Endodermal cell (in vitro differentiated cells): ENCODE measurements around the gene SPAG17. TPM values are rescaled to one million over a fixed set of nuclear protein-coding genes. Genes with fewer than 3 reads are reported as not detected.

Experiments used
- DNase-seq: peaks from one replicate; pipeline ENCODE4 v3.0.0-alpha.2; 2017
- H3K27ac ChIP-seq: 2 replicates; pipeline ENCODE4 v1.5.1; 2013; ENCODE audit warnings: mild to moderate bottlenecking, low read depth, low read length, moderate library complexity
- H3K27me3 ChIP-seq: 2 replicates; pipeline ENCODE4 v1.6.1; 2013; ENCODE audit warnings: mild to moderate bottlenecking, low read length, moderate library complexity; ENCODE audit not compliant: insufficient read depth, control insufficient read depth, poor library complexity, severe bottlenecking
- H3K36me3 ChIP-seq: 2 replicates; pipeline ENCODE4 v1.7.0; 2013; ENCODE audit warnings: mild to moderate bottlenecking, low read length, moderate library complexity; ENCODE audit not compliant: control insufficient read depth, insufficient read depth
- H3K4me1 ChIP-seq: one replicate; pipeline ENCODE4 v1.7.0; 2013; ENCODE audit warnings: low read length; ENCODE audit not compliant: control insufficient read depth, insufficient read depth
- H3K4me3 ChIP-seq: 2 replicates; pipeline ENCODE4 v1.5.1; 2013; ENCODE audit warnings: mild to moderate bottlenecking, low read length, moderate library complexity
- H3K9ac ChIP-seq: 2 replicates; pipeline ENCODE4 v1.6.1; 2013; ENCODE audit warnings: mild to moderate bottlenecking, low read length, moderate library complexity; ENCODE audit not compliant: poor library complexity, severe bottlenecking; ENCODE audit errors: extremely low read depth
- H3K9me3 ChIP-seq: 2 replicates; pipeline ENCODE4 v1.6.1; 2013; ENCODE audit warnings: mild to moderate bottlenecking, low read length, moderate library complexity; ENCODE audit not compliant: control insufficient read depth
- H3K27ac Mint-ChIP-seq: 2 replicates; pipeline ENCODE4 v1.8.0; 2020; ENCODE audit warnings: mixed read lengths
- H3K27me3 Mint-ChIP-seq: 2 replicates; pipeline ENCODE4 v1.8.0; 2021; ENCODE audit warnings: mild to moderate bottlenecking, mixed read lengths; ENCODE audit not compliant: insufficient read depth
- H3K36me3 Mint-ChIP-seq: 2 replicates; pipeline ENCODE4 v1.8.0; 2020; ENCODE audit warnings: low read depth, mixed read lengths
- H3K4me1 Mint-ChIP-seq: 2 replicates; pipeline ENCODE4 v1.8.0; 2020; ENCODE audit warnings: mixed read lengths
- H3K4me3 Mint-ChIP-seq: 2 replicates; pipeline ENCODE4 v1.8.0; 2020; ENCODE audit warnings: mild to moderate bottlenecking, moderate library complexity, mixed read lengths
- H3K9me3 Mint-ChIP-seq: 2 replicates; pipeline ENCODE4 v1.8.0; 2020; ENCODE audit warnings: mild to moderate bottlenecking, mixed read lengths
- WGBS, 2 experiments: methylation state at CpG; one replicate each; pipeline versions ENCODE4 v1.1.5 to v1.1.7; 2013; ENCODE audit warnings: missing lambda C conversion rate in 2 of 2, mixed read lengths in 1 of 2; ENCODE audit not compliant: insufficient coverage in 1 of 2, insufficient read length in 1 of 2; 5-methylcytosine and 5-hydroxymethylcytosine counted together
- total RNA-seq, 2 donors: library from RNA; stranded (reverse); fragmentation: NEBNext Ultra II Directional in 1 of 2; extraction: Animal tissue kit (Norgen Biotek cat#: 25700) in 1 of 2; gene quantifications; 2 replicates in 1 of 2; 3 replicates in 1 of 2; pipeline ENCODE4 v1.2.1, GENCODE V29; 2021
- TF ChIP-seq, protein P1 (sequence below): fragments of 200-600 bp; sonication (generic); conservative IDR thresholded peaks from 2 replicates; pipeline ENCODE4 v1.5.0; 2021; ENCODE audit warnings: antibody characterized with exemption, mild to moderate bottlenecking

Gene SPAG17
- total RNA-seq, 2 donors from 2014 or later: 5.0 to 6.3 TPM

- no peak overlapping the region for H3K4me3 ChIP-seq
- H3K4me1 ChIP-seq: no peaks in the 10 kb centered on the region
- no peak for DNase-seq
- TF ChIP-seq, protein P1, sequence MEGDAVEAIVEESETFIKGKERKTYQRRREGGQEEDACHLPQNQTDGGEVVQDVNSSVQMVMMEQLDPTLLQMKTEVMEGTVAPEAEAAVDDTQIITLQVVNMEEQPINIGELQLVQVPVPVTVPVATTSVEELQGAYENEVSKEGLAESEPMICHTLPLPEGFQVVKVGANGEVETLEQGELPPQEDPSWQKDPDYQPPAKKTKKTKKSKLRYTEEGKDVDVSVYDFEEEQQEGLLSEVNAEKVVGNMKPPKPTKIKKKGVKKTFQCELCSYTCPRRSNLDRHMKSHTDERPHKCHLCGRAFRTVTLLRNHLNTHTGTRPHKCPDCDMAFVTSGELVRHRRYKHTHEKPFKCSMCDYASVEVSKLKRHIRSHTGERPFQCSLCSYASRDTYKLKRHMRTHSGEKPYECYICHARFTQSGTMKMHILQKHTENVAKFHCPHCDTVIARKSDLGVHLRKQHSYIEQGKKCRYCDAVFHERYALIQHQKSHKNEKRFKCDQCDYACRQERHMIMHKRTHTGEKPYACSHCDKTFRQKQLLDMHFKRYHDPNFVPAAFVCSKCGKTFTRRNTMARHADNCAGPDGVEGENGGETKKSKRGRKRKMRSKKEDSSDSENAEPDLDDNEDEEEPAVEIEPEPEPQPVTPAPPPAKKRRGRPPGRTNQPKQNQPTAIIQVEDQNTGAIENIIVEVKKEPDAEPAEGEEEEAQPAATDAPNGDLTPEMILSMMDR: no peak
- H3K9ac ChIP-seq: no peak overlapping the region
- H3K27me3 ChIP-seq: no peaks in the 10 kb centered on the region
- no peaks in the 10 kb centered on the region for H3K36me3 Mint-ChIP-seq
- H3K27ac Mint-ChIP-seq: no peak overlapping the region
- no peaks in the 10 kb centered on the region for H3K36me3 ChIP-seq
- H3K27ac ChIP-seq: no peak overlapping the region
- no peak overlapping the region for H3K4me3 Mint-ChIP-seq
- H3K9me3 Mint-ChIP-seq: no peaks in the 10 kb centered on the region
- H3K27me3 Mint-ChIP-seq: no peaks in the 10 kb centered on the region
- no peaks in the 10 kb centered on the region for H3K4me1 Mint-ChIP-seq
- no peaks in the 10 kb centered on the region for H3K9me3 ChIP-seq
Observed at GRCh38 chr1:117971777-117972176, 213.3 kb downstream of the SPAG17 start.

GRCh38 chr1:117970252-117970651 lies 214.8 kb downstream of the SPAG17 start:
- no peaks in the 10 kb centered on the region for H3K36me3 ChIP-seq
- H3K27me3 ChIP-seq: no peaks in the 10 kb centered on the region
- WGBS, 2 experiments: 87 to 92% methylated on average over 2 to 9 of the region's 9 CpGs
- H3K9me3 Mint-ChIP-seq: no peaks in the 10 kb centered on the region
- no peak for DNase-seq
- H3K27me3 Mint-ChIP-seq: no peaks in the 10 kb centered on the region
- no peaks in the 10 kb centered on the region for H3K9me3 ChIP-seq
- H3K9ac ChIP-seq: no peak overlapping the region
- no peak overlapping the region for H3K4me3 Mint-ChIP-seq
- no peaks in the 10 kb centered on the region for H3K4me1 Mint-ChIP-seq
- H3K4me3 ChIP-seq: no peak overlapping the region
- no peaks in the 10 kb centered on the region for H3K4me1 ChIP-seq
- H3K36me3 Mint-ChIP-seq: no peaks in the 10 kb centered on the region
- TF ChIP-seq, protein P1: no peak
- H3K27ac ChIP-seq: peak overlapping the region; percentile 8
- H3K27ac Mint-ChIP-seq: no peak overlapping the region

GRCh38 chr1:117967881-117968280 lies 217.1 kb downstream of the SPAG17 start:
- no peak overlapping the region for H3K27ac Mint-ChIP-seq
- H3K4me1 Mint-ChIP-seq: peaks cover 5% of the 10 kb centered on the region
- H3K9me3 ChIP-seq: no peaks in the 10 kb centered on the region
- DNase-seq: no peak
- no peaks in the 10 kb centered on the region for H3K27me3 ChIP-seq
- H3K27ac ChIP-seq: no peak overlapping the region
- no CpG with 5 or more reads among the region's 1 CpG for WGBS, 2 experiments
- TF ChIP-seq, protein P1: no peak
- no peak overlapping the region for H3K4me3 Mint-ChIP-seq
- no peaks in the 10 kb centered on the region for H3K36me3 Mint-ChIP-seq
- no peak overlapping the region for H3K4me3 ChIP-seq
- no peaks in the 10 kb centered on the region for H3K27me3 Mint-ChIP-seq
- H3K9me3 Mint-ChIP-seq: no peaks in the 10 kb centered on the region
- no peak overlapping the region for H3K9ac ChIP-seq
- no peaks in the 10 kb centered on the region for H3K4me1 ChIP-seq
- H3K36me3 ChIP-seq: no peaks in the 10 kb centered on the region
